CD4-positive, alpha-beta T cell treated with Interleukin-6 for 4 hours (primary cell): Measurements from ENCODE around the gene PTPRG.

Source experiments
- DNase-seq: peaks from one replicate; pipeline ENCODE4 v3.0.0-alpha.2; 2020; ENCODE audit warnings: mixed read lengths

The PTPRG gene

GRCh38 chr3:61908382-61908781 is 347.0 kb downstream of the PTPRG start:
- DNase-seq, result no peak

- DNase-seq, result no peak
Measured at GRCh38 chr3:61910732-61911131, 349.4 kb downstream of the PTPRG start.

GRCh38 chr3:61912158-61912557 is 350.8 kb downstream of the PTPRG start:
- DNase-seq, result no peak

DNA sequence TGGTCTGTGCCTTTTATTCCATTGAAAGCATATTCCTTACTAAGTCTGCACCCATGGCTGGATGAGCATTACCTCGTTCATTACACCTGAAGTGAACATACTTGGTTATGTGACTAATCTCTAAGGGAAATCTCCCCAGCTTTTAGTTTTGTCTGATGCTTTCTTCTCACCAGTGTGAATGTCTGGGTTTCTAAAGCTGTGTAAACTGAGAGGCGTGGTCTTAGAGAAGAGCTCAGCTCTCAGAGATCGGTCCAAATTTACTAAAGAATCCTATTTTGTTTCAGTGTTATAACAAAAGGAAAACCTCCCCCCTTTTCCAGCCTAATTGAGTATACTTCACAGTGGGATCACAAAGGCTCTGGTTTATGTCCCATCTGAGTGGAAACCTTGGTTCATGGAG is 352.3 kb downstream of the PTPRG start:
- no peak for DNase-seq

- DNase-seq, result no peak
Measured at GRCh38 chr3:61914276-61914675, 352.9 kb downstream of the PTPRG start.

DNA sequence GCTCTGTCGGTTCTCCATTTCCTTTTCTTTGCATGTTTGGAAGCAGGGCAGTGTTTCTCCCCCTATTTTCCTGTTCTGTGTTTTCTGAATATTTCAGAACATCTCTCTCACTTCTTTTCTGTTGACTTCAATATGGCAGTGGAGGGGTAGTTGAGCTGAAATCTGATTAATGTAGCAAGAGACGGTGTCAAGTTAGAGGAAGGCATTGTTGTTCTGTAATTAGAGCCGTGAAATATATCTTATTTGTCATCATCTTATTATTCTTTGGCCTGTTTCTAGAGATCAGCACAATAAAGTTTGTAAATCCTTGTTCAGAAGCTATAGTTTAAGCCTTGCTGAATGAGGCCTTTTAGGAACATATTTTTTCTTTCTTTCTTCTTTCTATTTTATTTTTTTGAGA is 353.9 kb downstream of the PTPRG start:
- DNase-seq, result no peak

- DNase-seq, result no peak
Measured at GRCh38 chr3:61919371-61919770, 358.0 kb downstream of the PTPRG start.

DNA sequence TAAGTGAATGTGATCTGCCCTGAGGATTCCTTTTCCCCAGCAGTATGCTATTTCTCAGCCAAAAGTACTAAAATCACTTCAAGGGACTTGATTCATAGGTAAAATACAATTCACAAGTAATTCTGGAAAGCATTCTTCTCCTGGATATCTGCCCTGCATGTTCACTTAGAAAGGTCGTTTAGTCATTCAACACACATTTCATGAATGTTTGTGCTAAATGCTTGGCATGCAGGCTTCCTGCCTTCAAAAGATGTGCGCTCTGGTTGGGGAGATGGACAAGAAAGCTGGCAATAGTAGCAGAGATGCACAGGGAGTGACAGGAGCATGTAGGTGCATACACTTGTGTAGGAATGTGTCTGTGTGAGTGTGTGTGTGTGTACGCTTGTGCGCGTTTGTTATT is 360.7 kb downstream of the PTPRG start:
- DNase-seq, result no peak

DNA sequence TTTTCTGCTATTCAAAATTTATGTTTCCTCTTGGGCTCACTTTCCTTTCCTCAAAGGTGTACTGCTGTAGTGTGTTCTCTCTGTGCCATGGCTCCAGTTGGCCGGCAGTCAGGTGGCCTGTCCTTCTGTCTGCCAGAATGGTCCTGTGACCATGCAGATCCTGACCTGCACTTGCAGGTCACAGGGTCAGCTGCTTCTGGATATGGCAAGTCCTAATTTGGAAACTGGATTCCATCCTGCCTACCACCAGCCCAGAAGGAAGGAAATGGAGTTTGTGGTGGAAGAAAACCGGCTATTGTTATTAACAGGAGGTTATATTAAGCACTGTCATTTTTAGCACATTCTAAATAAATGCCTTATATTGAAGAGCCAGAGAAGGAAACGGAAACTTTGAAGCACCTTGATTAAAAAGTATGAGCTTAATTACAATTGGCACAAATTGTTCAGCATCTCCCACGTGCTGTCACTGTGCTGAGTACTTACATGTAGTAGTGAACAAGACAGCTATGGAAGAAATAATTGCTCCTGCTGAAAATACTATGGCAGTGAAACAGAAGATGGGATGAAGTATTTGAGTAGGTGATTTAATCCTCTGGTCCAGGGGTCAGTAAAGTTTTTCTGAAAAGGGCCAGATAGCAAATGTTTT is 362.8 kb downstream of the PTPRG start:
- DNase-seq, result no peak

DNA sequence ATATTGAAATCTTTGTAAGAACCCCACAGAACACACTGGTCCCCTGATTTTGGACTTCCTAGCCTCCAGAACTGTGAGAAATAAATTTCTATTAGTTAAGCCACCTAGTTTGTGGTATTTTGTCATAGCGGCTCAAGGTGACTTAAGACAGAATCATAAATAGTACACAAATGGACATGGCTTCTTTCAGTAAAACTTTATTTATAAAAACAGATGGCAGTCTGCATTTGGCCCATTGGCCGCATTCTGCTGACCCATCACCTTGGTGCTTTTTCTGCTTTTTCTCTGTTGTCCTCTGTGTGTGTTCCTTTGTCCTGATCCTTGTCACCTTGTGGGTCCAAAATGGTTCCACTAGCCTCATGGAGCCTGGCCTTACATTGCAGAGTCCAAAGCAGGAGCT is 363.6 kb downstream of the PTPRG start:
- no peak for DNase-seq

GRCh38 chr3:61925721-61926120 is 364.4 kb downstream of the PTPRG start:
- DNase-seq, result no peak

- no peak for DNase-seq
Measured at GRCh38 chr3:61926923-61927322, 365.6 kb downstream of the PTPRG start.

- DNase-seq, result no peak
Measured at GRCh38 chr3:61927332-61927731, 366.0 kb downstream of the PTPRG start.

GRCh38 chr3:61928039-61928438 is 366.7 kb downstream of the PTPRG start:
- DNase-seq, result no peak

DNA sequence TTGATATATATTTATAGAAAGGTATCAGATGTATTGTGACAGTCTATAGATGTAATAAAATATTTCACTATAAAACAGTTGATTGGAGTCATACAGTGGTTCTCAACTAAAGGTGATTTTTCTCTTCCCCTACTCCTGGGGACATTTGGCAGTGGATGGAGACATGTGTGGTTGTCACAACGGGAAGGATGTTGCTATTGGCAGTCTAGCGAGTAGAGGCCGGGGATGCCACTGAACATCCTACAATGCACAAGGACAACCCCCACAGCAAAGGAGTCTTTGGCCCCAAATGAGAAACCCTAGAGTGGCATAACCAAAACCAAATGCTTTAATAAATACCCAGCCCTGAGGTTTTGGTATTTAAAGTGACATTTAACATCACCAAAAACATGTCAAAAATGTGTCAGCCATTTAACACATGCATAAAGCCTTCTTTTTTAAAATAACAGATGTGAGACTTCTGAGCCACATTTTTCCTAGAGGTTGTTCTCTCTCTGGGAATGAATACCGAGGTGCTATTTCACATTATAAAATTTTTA is 367.5 kb downstream of the PTPRG start:
- no peak for DNase-seq

- DNase-seq, result no peak
Measured at GRCh38 chr3:61929617-61930016, 368.2 kb downstream of the PTPRG start.

DNA sequence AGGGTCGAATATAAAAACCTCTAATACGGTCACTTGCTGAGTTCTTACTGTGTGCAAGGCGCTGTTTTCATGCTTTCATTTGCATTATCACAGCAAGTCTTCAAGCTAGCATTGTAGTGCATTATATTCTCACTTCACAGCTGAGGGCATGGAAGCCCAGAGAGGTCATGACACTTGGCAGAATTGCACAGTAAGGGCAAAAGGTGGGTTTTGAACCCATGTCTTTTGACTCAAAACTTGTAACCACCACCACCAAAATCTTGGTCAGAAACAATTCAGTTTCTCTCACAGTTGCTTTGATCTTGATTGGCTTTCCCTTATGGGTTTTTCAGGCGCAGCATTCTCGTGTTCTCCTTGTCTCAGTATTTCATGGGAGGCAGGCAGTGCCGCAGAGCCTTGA is 371.1 kb downstream of the PTPRG start:
- no peak for DNase-seq

- no peak for DNase-seq
Measured at GRCh38 chr3:61933798-61934504, 372.6 kb downstream of the PTPRG start.

GRCh38 chr3:61934505-61934871 is 373.1 kb downstream of the PTPRG start:
- no peak for DNase-seq

DNA sequence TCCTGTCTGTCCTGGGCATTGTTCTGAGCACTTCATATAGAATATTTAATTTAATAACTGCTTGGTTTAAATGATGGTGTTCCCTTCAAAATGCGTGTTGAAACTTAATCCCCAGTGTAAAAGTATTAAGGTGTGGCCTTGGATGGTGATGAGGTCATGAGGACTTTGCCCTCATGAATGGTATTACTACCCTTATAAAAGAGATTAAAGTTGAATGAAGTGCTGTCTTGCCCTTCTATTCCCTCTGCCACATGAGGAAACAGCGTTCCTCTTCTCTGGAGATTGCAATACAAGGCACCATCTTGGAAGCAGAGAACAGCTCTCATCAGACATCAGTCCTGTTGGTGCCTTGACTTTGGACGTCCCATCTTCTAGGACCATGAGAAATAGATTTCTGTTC is 374.4 kb downstream of the PTPRG start:
- DNase-seq, result no peak

DNA sequence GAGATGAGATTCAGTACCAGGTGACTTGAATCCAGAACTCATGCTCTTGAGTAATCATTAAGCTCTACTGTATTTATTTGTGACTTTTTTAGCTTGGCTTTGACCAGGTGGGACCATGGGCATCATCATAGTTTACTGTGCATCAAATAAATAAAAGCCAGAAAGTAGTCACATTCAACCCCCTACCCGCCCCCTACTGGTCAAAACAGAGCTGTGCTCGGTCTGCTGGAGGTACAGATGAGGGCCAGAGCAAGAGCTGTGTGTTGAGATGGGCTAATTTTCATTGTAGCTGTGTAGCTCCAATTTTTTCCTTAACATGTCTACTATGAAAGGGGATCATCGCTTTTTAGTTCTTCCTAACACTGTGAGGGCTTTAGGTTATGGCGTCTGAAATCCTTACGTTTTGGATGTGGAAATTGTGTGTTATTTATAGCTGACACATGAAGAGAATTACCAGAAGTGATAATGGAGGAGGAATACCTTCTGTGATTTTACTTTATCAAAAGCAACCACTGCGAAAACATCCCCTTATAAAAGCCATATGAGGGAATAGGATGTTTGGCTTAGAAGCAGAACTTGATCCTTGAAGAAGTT is 375.1 kb downstream of the PTPRG start:
- DNase-seq, result peak; percentile 21

DNA sequence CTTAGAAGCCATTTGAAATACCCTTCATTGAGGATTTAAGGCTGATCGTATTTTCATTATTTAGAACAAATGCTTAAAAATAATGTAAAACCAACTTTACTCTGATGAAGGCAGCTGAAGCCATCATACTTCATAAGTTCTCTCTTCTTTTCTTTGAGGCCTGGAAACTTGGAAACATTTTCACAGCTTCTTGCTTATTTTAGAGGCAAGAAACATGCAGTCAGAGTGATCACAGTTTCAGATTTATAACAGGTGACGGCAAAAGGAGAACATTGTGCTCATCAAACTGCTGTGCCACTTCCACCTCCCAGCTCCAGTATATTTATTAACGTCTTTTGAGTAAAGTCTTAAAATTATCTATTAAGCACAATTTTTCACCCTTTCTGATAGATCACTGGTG is 376.1 kb downstream of the PTPRG start:
- DNase-seq, result no peak

DNA sequence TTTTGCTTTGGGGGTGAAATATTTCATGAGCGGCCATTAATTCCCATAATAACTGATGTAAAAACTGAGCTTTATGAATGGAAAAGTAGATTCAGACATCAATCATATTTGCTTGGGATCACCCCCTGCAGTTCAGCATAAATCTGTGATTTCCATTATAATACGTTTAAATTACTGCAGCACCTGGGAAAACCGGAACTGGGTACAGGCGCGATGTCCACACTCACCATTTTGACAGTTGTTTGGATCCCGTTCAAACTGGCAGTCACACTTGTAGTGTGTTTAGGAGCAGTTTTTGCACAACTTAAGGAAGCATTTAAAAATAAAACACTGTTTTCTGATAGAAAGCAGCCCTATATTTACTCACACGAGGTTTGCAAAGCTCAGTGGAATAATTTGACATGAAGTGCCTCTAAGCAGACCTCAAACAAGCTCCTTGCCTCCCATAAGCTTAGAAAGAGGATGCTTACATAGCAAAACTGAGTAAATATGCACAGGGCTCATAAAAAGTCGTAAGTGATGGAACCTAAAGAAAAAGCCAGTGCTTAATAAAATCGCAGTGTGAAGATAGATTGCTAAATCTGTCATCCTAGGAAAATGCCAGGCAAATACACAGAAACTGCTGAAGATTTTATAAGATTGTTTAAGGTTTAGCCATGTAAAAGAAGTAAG is 377.6 kb downstream of the PTPRG start:
- no peak for DNase-seq

- no peak for DNase-seq
Measured at GRCh38 chr3:61940236-61940635, 378.9 kb downstream of the PTPRG start.
